Sigmoid colon (tissue), 7 donors: ENCODE data around the gene EXOC6B. TPM values are rescaled to one million over a fixed set of nuclear protein-coding genes. Genes with fewer than 3 reads are reported as not detected.

Source experiments
- DNase-seq: peaks from one replicate; pipeline ENCODE4 v3.0.0-alpha.2; 2019
- H3K27ac ChIP-seq, 4 donors: fragments of 200-600 bp; sonication (generic); one replicate each; pipeline ENCODE4 v1.5.1; 2016 to 2019; ENCODE audit warnings: mild to moderate bottlenecking in 1 of 4
- H3K27me3 ChIP-seq, 3 donors: fragments of 200-600 bp; sonication (generic); one replicate each; pipeline ENCODE4 v1.5.1; 2019; ENCODE audit warnings: mild to moderate bottlenecking in 1 of 3
- H3K36me3 ChIP-seq, 4 donors: fragments of 200-600 bp; sonication (generic); one replicate each; pipeline ENCODE4 v1.5.1; 2016 to 2019
- H3K4me1 ChIP-seq, 4 donors: fragments of 200-600 bp; sonication (generic); one replicate each; pipeline ENCODE4 v1.5.1; 2017 to 2019
- H3K4me3 ChIP-seq, 4 donors: fragments of 200-600 bp; sonication (generic); one replicate each; pipeline ENCODE4 v1.5.1; 2017 to 2019; ENCODE audit warnings: mild to moderate bottlenecking in 2 of 4, moderate library complexity in 1 of 4
- H3K9me3 ChIP-seq, 4 donors: fragments of 200-600 bp in 3 of 4; sonication (generic) in 3 of 4; one replicate each; pipeline versions ENCODE4 v1.5.1 to v1.6.1; 2013 to 2019
- EP300 ChIP-seq, 4 donors: sonication (generic); formaldehyde crosslinking; IDR thresholded peaks; one replicate each; pipeline ENCODE4 v1.6.1; 2017; ENCODE audit warnings: antibody characterized with exemption in 4 of 4
- POLR2A ChIP-seq, 2 donors: fragments of 450-650 bp; IDR thresholded peaks; one replicate each; pipeline ENCODE4 v1.6.1; 2016; ENCODE audit warnings: antibody characterized with exemption in 2 of 2, mild to moderate bottlenecking in 2 of 2, moderate library complexity in 2 of 2
- POLR2AphosphoS5 ChIP-seq, 4 donors: sonication (generic); formaldehyde crosslinking; IDR thresholded peaks; one replicate each; pipeline ENCODE4 v1.6.1; 2017; ENCODE audit warnings: antibody characterized with exemption in 4 of 4
- WGBS, 2 donors: extraction: QIAGEN DNeasy Blood & Tissue Kit; methylation state at CpG; one replicate each; pipeline ENCODE4 v1.1.7; 2013; 5-methylcytosine and 5-hydroxymethylcytosine counted together
- intact Hi-C: fragments of 100-400 bp; cut with DNase I; formaldehyde crosslinking; loops from one replicate; pipeline ENCODE4 v1.15.1; 2023
- polyA plus RNA-seq, 3 donors: library from polyadenylated mRNA; stranded (reverse); fragments of 200-250 nt; gene quantifications; one replicate each; pipeline ENCODE4 v1.2.3, GENCODE V29; 2013
- total RNA-seq, 4 donors: library from RNA; depleted of rRNA; stranded (reverse); fragments of >200 nt; gene quantifications; one replicate each; pipeline ENCODE4 v1.1.0, GENCODE V29; 2016
- TF ChIP-seq, protein P1 (sequence below), 4 experiments: fragments of 450-650 bp in 3 of 4; fragments of 200-600 bp in 1 of 4; IDR thresholded peaks; one replicate each; pipeline ENCODE4 v1.5.1; 2016 to 2019; ENCODE audit warnings: antibody characterized with exemption in 4 of 4, mild to moderate bottlenecking in 3 of 4, moderate library complexity in 2 of 4
- donor health status: healthy with polysubstance abuse.
- donor health status: Bipolar disorder and iron deficiency.
- donor health status: healthy.

The EXOC6B gene
- total and polyA plus RNA-seq, 7 donors, result 5.0 to 46.1 (median 25.3) TPM

DNA sequence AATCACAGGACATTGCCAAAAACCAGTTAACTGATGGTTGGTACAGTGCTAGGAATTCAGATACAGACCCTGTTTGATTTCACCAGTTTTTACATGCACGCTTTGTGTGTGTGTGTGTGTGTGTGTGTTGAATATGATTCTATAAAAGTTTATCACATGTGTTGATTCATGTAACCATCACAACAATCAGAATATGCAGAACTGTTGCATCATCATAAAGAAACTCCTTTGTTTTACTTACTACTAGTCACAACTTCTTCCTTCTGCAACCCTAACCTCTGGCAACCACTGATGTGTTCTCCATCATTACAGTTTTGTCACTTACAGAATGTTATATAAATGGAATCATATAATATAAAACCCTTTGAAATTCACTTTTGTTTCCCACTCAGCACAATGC is 533.4 kb downstream of the EXOC6B start:
- DNase-seq, result no peak
- TF ChIP-seq EP300 (IDR thresholded peaks at IDR 0.05), result no peak
- no peak for TF ChIP-seq POLR2AphosphoS5 (IDR thresholded peaks at IDR 0.05)
- TF ChIP-seq, protein P1, sequence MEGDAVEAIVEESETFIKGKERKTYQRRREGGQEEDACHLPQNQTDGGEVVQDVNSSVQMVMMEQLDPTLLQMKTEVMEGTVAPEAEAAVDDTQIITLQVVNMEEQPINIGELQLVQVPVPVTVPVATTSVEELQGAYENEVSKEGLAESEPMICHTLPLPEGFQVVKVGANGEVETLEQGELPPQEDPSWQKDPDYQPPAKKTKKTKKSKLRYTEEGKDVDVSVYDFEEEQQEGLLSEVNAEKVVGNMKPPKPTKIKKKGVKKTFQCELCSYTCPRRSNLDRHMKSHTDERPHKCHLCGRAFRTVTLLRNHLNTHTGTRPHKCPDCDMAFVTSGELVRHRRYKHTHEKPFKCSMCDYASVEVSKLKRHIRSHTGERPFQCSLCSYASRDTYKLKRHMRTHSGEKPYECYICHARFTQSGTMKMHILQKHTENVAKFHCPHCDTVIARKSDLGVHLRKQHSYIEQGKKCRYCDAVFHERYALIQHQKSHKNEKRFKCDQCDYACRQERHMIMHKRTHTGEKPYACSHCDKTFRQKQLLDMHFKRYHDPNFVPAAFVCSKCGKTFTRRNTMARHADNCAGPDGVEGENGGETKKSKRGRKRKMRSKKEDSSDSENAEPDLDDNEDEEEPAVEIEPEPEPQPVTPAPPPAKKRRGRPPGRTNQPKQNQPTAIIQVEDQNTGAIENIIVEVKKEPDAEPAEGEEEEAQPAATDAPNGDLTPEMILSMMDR (IDR thresholded peaks at IDR 0.05), result no peak
- TF ChIP-seq POLR2A (IDR thresholded peaks at IDR 0.05), result no peak
- WGBS, 2 donors, result 94 to 96% methylated on average over 1 of the region's 1 CpG
- Histone ChIP-seq H3K4me3 (no peak overlapping the region), H3K4me1 (no peaks in the 10 kb centered on the region), H3K27ac (no peak overlapping the region), H3K27me3 (no peaks in the 10 kb centered on the region), H3K9me3 (no peaks in the 10 kb centered on the region), H3K36me3 (no peaks in the 10 kb centered on the region)
- intact Hi-C loops, result no loop called here

DNA sequence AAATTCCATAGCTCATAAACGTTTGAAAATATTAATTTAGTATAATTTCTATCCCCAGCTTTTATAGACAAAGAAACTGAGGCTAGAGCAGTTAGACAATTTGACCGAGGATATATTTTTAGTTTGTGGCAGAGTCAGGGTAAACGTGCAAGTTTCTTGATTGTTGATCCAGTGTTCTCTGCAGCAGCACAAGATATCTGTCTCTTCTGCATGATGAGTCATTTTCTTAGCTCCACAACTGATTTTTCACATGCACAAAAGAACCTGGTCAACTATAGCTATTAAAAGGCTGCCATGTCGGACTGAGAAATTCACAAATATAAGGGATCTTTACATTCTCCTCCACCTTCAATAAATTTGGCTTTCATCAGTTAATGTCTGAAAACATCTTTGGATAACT is 534.8 kb downstream of the EXOC6B start:
- Histone ChIP-seq H3K27me3 (no peaks in the 10 kb centered on the region), H3K9me3 (no peaks in the 10 kb centered on the region), H3K4me3 (no peak overlapping the region), H3K4me1 (no peaks in the 10 kb centered on the region), H3K36me3 (no peaks in the 10 kb centered on the region), H3K27ac (no peak overlapping the region)
- no peak for TF ChIP-seq POLR2AphosphoS5 (IDR thresholded peaks at IDR 0.05)
- no peak for TF ChIP-seq POLR2A (IDR thresholded peaks at IDR 0.05)
- TF ChIP-seq EP300 (IDR thresholded peaks at IDR 0.05), result no peak
- TF ChIP-seq, protein P1 (IDR thresholded peaks at IDR 0.05), result no peak
- intact Hi-C loops, result no loop called here
- DNase-seq, result no peak
- 66 to 68% methylated on average over 4 of the region's 4 CpGs for WGBS, 2 donors

DNA sequence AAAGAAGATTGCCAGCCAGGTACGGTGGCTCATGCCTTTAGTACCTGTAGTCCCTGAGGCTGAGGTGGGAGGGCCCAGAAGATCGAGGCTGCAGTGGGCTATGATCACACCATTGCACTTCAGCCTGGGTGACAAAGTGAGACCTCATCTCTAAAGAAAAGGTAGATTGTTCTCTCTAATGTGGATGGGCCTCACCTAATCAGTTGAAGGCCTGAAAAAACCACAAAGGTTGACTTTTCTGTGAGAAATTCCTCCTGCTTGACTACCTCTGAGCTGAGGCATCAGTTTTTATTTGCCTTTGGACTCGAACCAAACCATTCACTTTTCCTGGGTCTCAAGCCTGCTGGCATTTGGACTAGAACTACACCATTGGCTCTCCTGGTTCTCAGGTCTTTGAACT is 536.1 kb downstream of the EXOC6B start:
- Histone ChIP-seq H3K36me3 (no peaks in the 10 kb centered on the region), H3K4me3 (no peak overlapping the region), H3K9me3 (no peaks in the 10 kb centered on the region), H3K27ac (no peak overlapping the region), H3K27me3 (no peaks in the 10 kb centered on the region), H3K4me1 (no peaks in the 10 kb centered on the region)
- intact Hi-C loops, result no loop called here
- WGBS, 2 donors, result 88 to 89% methylated on average over 3 of the region's 3 CpGs
- TF ChIP-seq EP300 (IDR thresholded peaks at IDR 0.05), result no peak
- no peak for TF ChIP-seq POLR2AphosphoS5 (IDR thresholded peaks at IDR 0.05)
- no peak for TF ChIP-seq POLR2A (IDR thresholded peaks at IDR 0.05)
- TF ChIP-seq, protein P1 (IDR thresholded peaks at IDR 0.05), result no peak
- no peak for DNase-seq

DNA sequence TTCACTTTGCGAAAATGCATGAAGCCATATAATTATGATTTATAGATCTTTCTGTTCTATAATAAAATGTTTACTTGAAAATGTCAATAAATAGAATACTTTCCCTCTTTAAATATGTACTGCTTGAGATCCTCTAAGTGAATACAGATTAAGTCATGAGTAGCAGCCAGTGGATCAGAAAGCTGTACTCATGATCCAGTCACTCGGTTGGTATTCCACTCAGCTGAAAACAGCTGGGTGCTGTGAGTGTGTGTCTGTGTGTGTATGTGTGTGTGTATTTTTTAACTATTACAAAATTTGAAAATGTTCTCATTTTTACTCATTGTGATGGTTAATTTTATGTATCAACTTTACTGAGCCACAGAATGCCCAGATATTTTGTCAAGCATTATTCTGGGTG is 536.5 kb downstream of the EXOC6B start:
- H3K4me3 ChIP-seq, result no peak overlapping the region
- H3K4me1 ChIP-seq, result no peaks in the 10 kb centered on the region
- no peak overlapping the region for H3K27ac ChIP-seq
- no peaks in the 10 kb centered on the region for H3K9me3 ChIP-seq
- no peaks in the 10 kb centered on the region for H3K27me3 ChIP-seq
- no peak for TF ChIP-seq POLR2A (IDR thresholded peaks at IDR 0.05)
- no peak for TF ChIP-seq EP300 (IDR thresholded peaks at IDR 0.05)
- TF ChIP-seq POLR2AphosphoS5 (IDR thresholded peaks at IDR 0.05), result no peak
- TF ChIP-seq, protein P1 (IDR thresholded peaks at IDR 0.05), result no peak
- H3K36me3 ChIP-seq, result no peaks in the 10 kb centered on the region
- DNase-seq, result no peak
- intact Hi-C loops, result no loop called here
- WGBS, 2 donors, result 92 to 95% methylated on average over 2 of the region's 2 CpGs

DNA sequence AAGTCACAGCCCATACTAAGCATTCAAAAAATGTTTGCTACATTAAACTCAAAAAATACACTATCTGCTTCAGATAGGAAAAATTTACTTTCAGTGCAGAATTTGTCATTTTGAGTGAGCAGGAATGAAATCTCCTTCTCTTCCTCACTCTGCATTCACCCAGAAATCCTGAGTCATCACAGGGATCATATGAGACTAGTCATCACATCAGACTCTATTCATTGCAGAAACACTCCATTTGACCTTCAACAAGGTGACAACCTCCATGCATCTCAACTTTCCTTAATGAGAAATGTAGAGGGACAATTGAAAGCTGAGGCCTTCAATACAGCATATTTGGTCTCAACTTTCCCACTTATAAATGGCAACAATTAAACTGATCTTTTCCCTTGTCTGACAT is 547.8 kb downstream of the EXOC6B start:
- peaks cover 0 to 11% (median 2%) of the 10 kb centered on the region in 4 donors for H3K4me1 ChIP-seq
- no peak overlapping the region for H3K27ac ChIP-seq
- no peak for DNase-seq
- H3K27me3 ChIP-seq, result no peaks in the 10 kb centered on the region
- TF ChIP-seq POLR2AphosphoS5 (IDR thresholded peaks at IDR 0.05) (no peak), EP300 (IDR thresholded peaks at IDR 0.05) (no peak), POLR2A (IDR thresholded peaks at IDR 0.05) (no peak)
- TF ChIP-seq, protein P1 (IDR thresholded peaks at IDR 0.05), result no peak
- H3K9me3 ChIP-seq, result no peaks in the 10 kb centered on the region
- no peak overlapping the region for H3K4me3 ChIP-seq
- H3K36me3 ChIP-seq, result no peaks in the 10 kb centered on the region
- intact Hi-C loops, result no loop called here
